CD4-positive, alpha-beta T cell (primary cell): ENCODE measurements around the gene XPA. TPM values are rescaled to one million over a fixed set of nuclear protein-coding genes. Genes with fewer than 3 reads are reported as not detected.

Experiments
- ATAC-seq: fragments of 200-7000 bp; cut with Tn5 transposase; one replicate; pipeline ENCODE4 v1.10.0; 2022; ENCODE audit warnings: mild to moderate bottlenecking; ENCODE audit not compliant: poor library complexity
- CTCF ChIA-PET: fragments of 350-600 bp; sonication (Branson Sonifier 250); formaldehyde crosslinking; loops from one replicate; lab custom pipeline; 2021; ENCODE audit warnings: antibody characterized with exemption, inconsistent platforms; lab: Charles Lee
- POLR2A ChIA-PET: fragments of 350-600 bp; sonication (Branson Sonifier 250); formaldehyde crosslinking; loops from one replicate; lab custom pipeline; 2021; ENCODE audit warnings: antibody characterized with exemption, inconsistent platforms; lab: Charles Lee
- DNase-seq, 14 experiments: peaks; one replicate each; pipeline ENCODE4 v3.0.0-alpha.2; 2013 to 2020; ENCODE audit warnings: mixed read lengths in 2 of 14
- H3K27ac ChIP-seq, 2 donors: one replicate each; pipeline versions ENCODE4 v1.5.1 to v1.7.0; 2013; ENCODE audit warnings: low read length in 2 of 2, low read depth in 1 of 2, mild to moderate bottlenecking in 1 of 2
- H3K27me3 ChIP-seq, 2 experiments: 1 replicate in 1 of 2; 2 replicates in 1 of 2; pipeline versions ENCODE4 v1.6.1 to v1.7.0; 2013; ENCODE audit warnings: low read length in 2 of 2, control low read depth in 1 of 2, mild to moderate bottlenecking in 1 of 2, moderate library complexity in 1 of 2; ENCODE audit not compliant: insufficient read depth in 2 of 2, control insufficient read depth in 1 of 2
- H3K36me3 ChIP-seq: one replicate; pipeline ENCODE4 v1.6.1; 2013; ENCODE audit warnings: low read length, control low read depth; ENCODE audit not compliant: insufficient read depth
- H3K4me1 ChIP-seq: one replicate; pipeline ENCODE4 v1.6.1; 2013; ENCODE audit warnings: low read length, control low read depth; ENCODE audit not compliant: insufficient read depth
- H3K4me3 ChIP-seq: one replicate; pipeline ENCODE4 v1.5.1; 2013; ENCODE audit warnings: mild to moderate bottlenecking, low read length, moderate library complexity
- H3K9me3 ChIP-seq, 2 experiments: 1 replicate in 1 of 2; 2 replicates in 1 of 2; pipeline versions ENCODE4 v1.6.1 to v1.7.0; 2013; ENCODE audit warnings: low read length in 2 of 2, mild to moderate bottlenecking in 2 of 2, control low read depth in 1 of 2, moderate library complexity in 1 of 2; ENCODE audit not compliant: control insufficient read depth in 1 of 2, insufficient read depth in 1 of 2
- H3K27ac Mint-ChIP-seq: one replicate; pipeline ENCODE4 v1.8.0; 2020; ENCODE audit warnings: mixed read lengths
- H3K27me3 Mint-ChIP-seq: one replicate; pipeline ENCODE4 v1.8.0; 2021; ENCODE audit warnings: mixed read lengths
- H3K36me3 Mint-ChIP-seq: one replicate; pipeline ENCODE4 v1.8.0; 2021; ENCODE audit warnings: low read depth, mixed read lengths
- H3K4me1 Mint-ChIP-seq: one replicate; pipeline ENCODE4 v1.8.0; 2021; ENCODE audit warnings: low read depth, mixed read lengths
- H3K4me3 Mint-ChIP-seq: one replicate; pipeline ENCODE4 v1.8.0; 2020; ENCODE audit warnings: mild to moderate bottlenecking, mixed read lengths
- H3K9me3 Mint-ChIP-seq: one replicate; pipeline ENCODE4 v1.8.0; 2020; ENCODE audit warnings: mixed read lengths
- CTCF ChIP-seq: fragments of 200-600 bp; IDR thresholded peaks from one replicate; pipeline ENCODE4 v1.8.0; 2022; ENCODE audit warnings: antibody characterized with exemption, mild to moderate bottlenecking
- intact Hi-C, 2 experiments: fragments of 100-400 bp; cut with DNase I in 1 of 2; cut with micrococcal nuclease in 1 of 2; formaldehyde crosslinking; loops; one replicate each; pipeline versions ENCODE4 v1.15.1 to v1.9.0; 2023 to 2025; cut with DNase I, micrococcal nuclease
- total RNA-seq, 174 experiments: library from RNA in 2 of 174; stranded (reverse) in 2 of 174; gene quantifications; one replicate each; pipeline ENCODE4 v1.2.3 and lab custom pipeline; 2021 to 2026

Gene XPA
- total RNA-seq, 2 experiments from 2014 or later = 20.2 to 23.3 TPM

- Histone ChIP-seq H3K27ac (no peak overlapping the region), H3K36me3 (peaks cover 76% of the 10 kb centered on the region), H3K4me1 (no peaks in the 10 kb centered on the region), H3K4me3 (no peak overlapping the region), H3K9me3 (no peaks in the 10 kb centered on the region), H3K27me3 (no peaks in the 10 kb centered on the region)
- H3K9me3 Mint-ChIP-seq = no peaks in the 10 kb centered on the region
- H3K27me3 Mint-ChIP-seq = no peaks in the 10 kb centered on the region
- no peak for DNase-seq
- ATAC-seq = no peak
- H3K4me1 Mint-ChIP-seq = peaks cover 21% of the 10 kb centered on the region
- peaks cover 96% of the 10 kb centered on the region for H3K36me3 Mint-ChIP-seq
- no peak overlapping the region for H3K4me3 Mint-ChIP-seq
- TF ChIP-seq CTCF = no peak
- POLR2A ChIA-PET = no interaction called here
- H3K27ac Mint-ChIP-seq = peak overlapping the region; percentile 19
- CTCF ChIA-PET = no interaction called here
- intact Hi-C loops = no loop called here
These were observed 21.5 kb downstream of the XPA start for GRCh38 chr9:97675655-97676054.

- H3K4me1 Mint-ChIP-seq = peaks cover 14% of the 10 kb centered on the region
- Histone ChIP-seq H3K36me3 (peaks cover 82% of the 10 kb centered on the region), H3K27me3 (no peaks in the 10 kb centered on the region), H3K27ac (no peak overlapping the region), H3K9me3 (no peaks in the 10 kb centered on the region), H3K4me3 (no peak overlapping the region), H3K4me1 (no peaks in the 10 kb centered on the region)
- intact Hi-C loops = no loop called here
- no peak overlapping the region for H3K27ac Mint-ChIP-seq
- TF ChIP-seq CTCF = no peak
- ATAC-seq = no peak
- H3K9me3 Mint-ChIP-seq = no peaks in the 10 kb centered on the region
- POLR2A ChIA-PET = interaction anchor here (1.5 kb wide), 1 partner anchor 40 kb away, joined by 5 read pairs; the partner anchor contains the start of genes NCBP1 and TSTD2
- DNase-seq = no peak
- CTCF ChIA-PET = interaction anchor here (0.8 kb wide), 1 partner anchor 11 kb away, joined by 3 read pairs; no protein-coding TSS in a partner anchor
- H3K27me3 Mint-ChIP-seq = no peaks in the 10 kb centered on the region
- peaks cover 96% of the 10 kb centered on the region for H3K36me3 Mint-ChIP-seq
- H3K4me3 Mint-ChIP-seq = no peak overlapping the region
These were observed 23.2 kb downstream of the XPA start for GRCh38 chr9:97673922-97674321.

- Mint-ChIP-seq H3K27me3 (no peaks in the 10 kb centered on the region), H3K9me3 (no peaks in the 10 kb centered on the region), H3K4me3 (no peak overlapping the region), H3K36me3 (peaks cover 96% of the 10 kb centered on the region), H3K4me1 (peaks cover 12% of the 10 kb centered on the region), H3K27ac (no peak overlapping the region)
- Histone ChIP-seq H3K27ac (no peak overlapping the region), H3K27me3 (no peaks in the 10 kb centered on the region), H3K4me3 (no peak overlapping the region), H3K9me3 (no peaks in the 10 kb centered on the region), H3K36me3 (peaks cover 91% of the 10 kb centered on the region), H3K4me1 (no peaks in the 10 kb centered on the region)
- intact Hi-C loops = no loop called here
- no peak for DNase-seq
- POLR2A ChIA-PET = interaction anchor here (1.2 kb wide), 1 partner anchor 24 kb away, joined by 3 read pairs; the partner anchor contains the start of gene XPA
- ATAC-seq = no peak
- TF ChIP-seq CTCF = no peak
- CTCF ChIA-PET = interaction anchor here (0.8 kb wide), 1 partner anchor 8 kb away, joined by 3 read pairs; no protein-coding TSS in a partner anchor
These were observed 24.7 kb downstream of the XPA start for GRCh38 chr9:97672403-97672802.
